ENCODE results near the gene KLHL29.

The KLHL29 gene

GRCh38 chr2:23600346-23600745 lies 215.4 kb downstream of the KLHL29 start:
- Mint-ChIP-seq H3K9me3 (no peaks in the 10 kb centered on the region), H3K4me1 (ENCODE audit: low read depth in 2 of 2) (no peaks in the 10 kb centered on the region), H3K27ac (no peak overlapping the region), H3K27me3 (peaks cover 19 to 46% of the 10 kb centered on the region in 2 donors), H3K4me3 (no peak overlapping the region), H3K36me3 (ENCODE audit: insufficient read depth) (no peaks in the 10 kb centered on the region)
- no peak for DNase-seq
- ATAC-seq (replicated peaks) = no peak

DNA sequence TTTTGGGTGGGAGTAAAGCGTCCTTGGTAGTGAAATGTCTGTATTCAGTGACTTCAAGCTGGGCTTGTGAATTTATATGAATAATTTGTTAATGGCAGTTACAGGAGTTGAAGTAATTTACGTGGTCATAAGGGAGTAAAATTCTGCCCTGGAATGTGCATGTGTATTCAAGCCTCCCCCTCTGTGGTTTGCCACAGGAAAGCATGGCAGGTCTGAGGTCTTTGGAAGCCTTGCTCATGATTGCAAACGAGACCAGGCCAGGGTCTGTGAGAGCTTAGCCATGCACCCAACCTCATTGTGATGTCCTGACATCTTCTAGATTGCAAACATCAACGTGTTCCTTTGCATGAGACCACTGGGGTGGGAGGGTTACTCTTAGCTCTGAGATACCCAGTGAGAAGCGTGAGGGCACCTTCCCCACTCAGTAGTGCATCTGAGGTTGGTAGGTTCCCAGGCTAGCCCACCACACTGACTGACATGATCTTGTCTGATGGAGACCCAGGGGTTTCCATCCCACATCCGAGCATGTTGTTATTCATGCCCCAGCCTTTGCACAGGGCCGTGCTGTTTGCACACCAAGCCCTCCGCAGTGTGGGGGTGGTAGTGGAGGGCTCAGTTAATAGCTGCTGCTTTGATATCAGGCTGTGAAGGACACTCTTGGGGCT lies 216.5 kb downstream of the KLHL29 start:
- Mint-ChIP-seq H3K4me1 (ENCODE audit: low read depth in 2 of 2) (no peaks in the 10 kb centered on the region), H3K36me3 (ENCODE audit: insufficient read depth) (no peaks in the 10 kb centered on the region), H3K27ac (no peak overlapping the region), H3K4me3 (no peak overlapping the region), H3K27me3 (peaks cover 12 to 38% of the 10 kb centered on the region in 2 donors), H3K9me3 (no peaks in the 10 kb centered on the region)
- DNase-seq (no peak), ATAC-seq (replicated peaks) (no peak)

DNA sequence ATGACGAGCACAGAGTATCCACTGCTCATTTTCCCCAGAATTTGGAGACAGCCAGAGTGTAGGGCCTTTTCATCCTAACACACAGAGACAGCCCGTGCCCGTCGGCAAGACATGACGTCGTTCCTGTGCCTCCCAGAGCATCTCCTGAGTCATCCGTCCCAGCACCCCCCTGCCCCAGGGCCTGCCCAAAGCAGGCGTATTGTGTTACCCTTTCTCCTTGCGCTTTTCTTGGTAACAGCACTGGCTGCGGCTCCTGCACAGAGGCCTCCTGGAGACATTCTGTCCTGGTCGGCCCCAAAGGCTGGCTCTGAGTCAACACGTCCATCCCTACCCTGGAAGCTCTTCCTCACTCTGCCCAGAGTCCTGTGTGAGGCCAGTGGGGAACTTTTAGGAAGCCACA lies 217.1 kb downstream of the KLHL29 start:
- no peaks in the 10 kb centered on the region for H3K9me3 Mint-ChIP-seq
- ATAC-seq (replicated peaks) (no peak), DNase-seq (no peak)
- no peak overlapping the region for H3K27ac Mint-ChIP-seq
- peaks cover 12 to 38% of the 10 kb centered on the region in 2 donors for H3K27me3 Mint-ChIP-seq
- no peak overlapping the region for H3K4me3 Mint-ChIP-seq
- H3K4me1 Mint-ChIP-seq (ENCODE audit: low read depth in 2 of 2) = no peaks in the 10 kb centered on the region
- no peaks in the 10 kb centered on the region for H3K36me3 Mint-ChIP-seq (ENCODE audit: insufficient read depth)

DNA sequence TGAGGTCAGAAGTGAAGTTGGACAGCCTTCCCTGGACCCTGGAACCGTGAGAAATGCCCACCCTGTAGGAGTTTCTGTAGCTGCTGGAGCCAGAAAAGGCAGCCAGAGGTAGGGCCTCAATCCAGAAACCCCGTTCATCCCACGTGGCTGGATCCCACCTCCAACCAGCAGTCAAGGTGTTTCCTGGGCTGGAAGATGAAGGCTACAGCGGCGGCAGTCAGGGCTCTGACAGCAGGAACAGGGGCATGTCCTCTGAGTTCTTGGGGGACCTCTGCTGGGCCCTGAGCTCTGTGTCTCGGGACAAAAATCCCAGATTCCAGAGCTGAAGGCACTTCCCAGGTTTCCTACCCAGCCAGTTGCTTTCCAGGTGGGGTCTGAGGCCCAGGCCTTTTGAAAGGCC lies 218.2 kb downstream of the KLHL29 start:
- H3K27ac Mint-ChIP-seq = no peak overlapping the region
- DNase-seq = no peak
- no peaks in the 10 kb centered on the region for H3K36me3 Mint-ChIP-seq (ENCODE audit: insufficient read depth)
- H3K4me3 Mint-ChIP-seq = no peak overlapping the region
- no peaks in the 10 kb centered on the region for H3K9me3 Mint-ChIP-seq
- peaks cover 14 to 32% of the 10 kb centered on the region in 2 donors for H3K27me3 Mint-ChIP-seq
- H3K4me1 Mint-ChIP-seq (ENCODE audit: low read depth in 2 of 2) = no peaks in the 10 kb centered on the region
- ATAC-seq (replicated peaks) = no peak

DNA sequence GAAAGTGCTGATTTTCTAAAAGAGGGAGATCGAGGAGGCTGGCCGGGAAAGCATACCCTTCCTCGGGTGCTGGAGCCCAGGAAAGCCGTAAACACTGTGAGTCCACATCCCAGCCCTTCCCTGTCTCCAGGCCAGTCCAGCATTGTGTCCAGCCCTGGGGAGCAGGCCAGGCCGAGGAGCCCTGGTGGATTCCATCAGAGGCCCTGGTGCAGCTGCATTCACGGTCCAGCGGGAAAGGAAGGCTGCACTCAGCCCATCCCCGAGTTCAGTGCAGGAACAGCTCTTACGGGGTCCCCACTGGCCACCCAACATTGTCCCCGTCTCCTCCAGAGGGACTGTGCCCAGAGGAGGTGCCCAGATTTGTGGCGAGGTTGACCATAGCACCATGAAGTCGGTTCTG lies 218.6 kb downstream of the KLHL29 start:
- DNase-seq (no peak), ATAC-seq (replicated peaks) (no peak)
- Mint-ChIP-seq H3K4me3 (no peak overlapping the region), H3K4me1 (ENCODE audit: low read depth in 2 of 2) (no peaks in the 10 kb centered on the region), H3K9me3 (no peaks in the 10 kb centered on the region), H3K27ac (no peak overlapping the region), H3K27me3 (peaks cover 18 to 29% of the 10 kb centered on the region in 2 donors), H3K36me3 (ENCODE audit: insufficient read depth) (no peaks in the 10 kb centered on the region)

DNA sequence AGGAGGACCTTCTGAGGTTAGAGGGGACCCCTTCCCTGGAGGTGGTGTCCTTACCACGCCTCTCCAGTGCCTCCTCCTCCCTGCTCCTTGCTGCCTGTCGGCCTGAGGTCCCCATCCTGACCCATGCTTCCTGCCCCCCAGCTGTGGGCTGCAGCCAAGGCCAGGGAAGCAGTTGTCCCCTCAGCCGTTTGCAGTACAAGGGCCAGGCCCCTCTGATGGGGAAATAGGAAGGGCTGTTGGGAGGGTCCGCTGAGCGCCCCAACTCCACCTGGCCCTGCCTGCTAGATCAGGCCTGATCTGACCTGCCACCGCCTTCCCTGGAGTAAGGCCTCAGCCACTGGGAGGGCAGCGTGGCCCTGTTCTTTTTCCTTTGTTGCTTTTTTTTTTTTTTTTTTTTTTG lies 219.8 kb downstream of the KLHL29 start:
- Mint-ChIP-seq H3K9me3 (no peaks in the 10 kb centered on the region), H3K36me3 (ENCODE audit: insufficient read depth) (no peaks in the 10 kb centered on the region), H3K4me1 (ENCODE audit: low read depth in 2 of 2) (no peaks in the 10 kb centered on the region), H3K27ac (no peak overlapping the region), H3K27me3 (peaks cover 29 to 37% of the 10 kb centered on the region in 2 donors), H3K4me3 (no peak overlapping the region)
- no peak for DNase-seq
- ATAC-seq (replicated peaks) = no peak

DNA sequence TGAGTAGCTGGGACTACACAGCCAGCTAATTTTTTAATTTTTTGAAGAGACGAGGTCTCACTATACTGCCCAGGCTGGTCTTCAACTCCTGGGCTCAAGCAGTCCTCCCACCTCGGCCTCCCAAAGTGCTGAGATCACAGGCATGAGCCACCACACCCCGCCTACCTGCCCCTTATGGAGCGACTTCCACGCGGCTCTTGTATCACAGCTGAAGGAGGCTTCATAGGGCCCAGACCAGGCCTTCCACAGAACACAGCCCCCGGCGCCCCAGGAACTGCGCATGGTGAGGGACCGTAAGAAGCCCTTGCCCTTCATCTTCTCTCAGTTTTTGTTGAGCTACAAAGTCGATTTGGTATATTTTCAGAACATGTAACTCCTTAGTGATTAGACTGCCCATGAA lies 220.3 kb downstream of the KLHL29 start:
- Mint-ChIP-seq H3K4me1 (ENCODE audit: low read depth in 2 of 2) (no peaks in the 10 kb centered on the region), H3K27me3 (peaks cover 25 to 42% of the 10 kb centered on the region in 2 donors), H3K27ac (no peak overlapping the region), H3K9me3 (no peaks in the 10 kb centered on the region), H3K4me3 (no peak overlapping the region), H3K36me3 (ENCODE audit: insufficient read depth) (no peaks in the 10 kb centered on the region)
- DNase-seq (no peak), ATAC-seq (replicated peaks) (no peak)

GRCh38 chr2:23606196-23606595 lies 221.2 kb downstream of the KLHL29 start:
- H3K4me1 Mint-ChIP-seq (ENCODE audit: low read depth in 2 of 2) = no peaks in the 10 kb centered on the region
- H3K4me3 Mint-ChIP-seq = no peak overlapping the region
- ATAC-seq (replicated peaks) = no peak

DNA sequence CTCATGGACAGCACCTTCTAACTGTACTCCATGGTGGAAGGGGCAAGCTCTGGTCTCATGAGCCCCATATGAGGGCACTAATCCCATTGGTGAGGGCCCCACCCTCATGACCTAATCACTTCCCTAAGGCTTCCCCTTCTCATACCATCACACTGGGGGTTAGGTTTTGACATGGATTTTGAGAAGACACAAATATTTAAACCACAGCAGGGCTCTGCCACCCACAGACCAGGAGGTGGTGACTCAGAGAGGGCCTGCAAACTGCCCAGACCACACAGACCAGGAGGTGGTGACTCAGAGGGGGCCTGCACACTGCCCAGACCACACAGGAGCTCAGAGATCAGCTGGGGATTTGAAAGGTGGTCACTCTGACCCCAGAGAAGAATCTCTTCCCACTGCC lies 222.0 kb downstream of the KLHL29 start:
- Mint-ChIP-seq H3K36me3 (ENCODE audit: insufficient read depth) (no peaks in the 10 kb centered on the region), H3K4me3 (no peak overlapping the region), H3K4me1 (ENCODE audit: low read depth in 2 of 2) (no peaks in the 10 kb centered on the region), H3K9me3 (peaks cover 0 to 2% of the 10 kb centered on the region in 2 donors), H3K27ac (no peak overlapping the region), H3K27me3 (peaks cover 35 to 51% of the 10 kb centered on the region in 2 donors)
- DNase-seq (no peak), ATAC-seq (replicated peaks) (no peak)

More at GRCh38 chr2:23606196-23606595, 221.2 kb downstream of the KLHL29 start:
- H3K36me3 Mint-ChIP-seq (ENCODE audit: insufficient read depth) = no peaks in the 10 kb centered on the region
- H3K27me3 Mint-ChIP-seq = peaks cover 28 to 51% of the 10 kb centered on the region in 2 donors
- H3K9me3 Mint-ChIP-seq = no peaks in the 10 kb centered on the region
- no peak overlapping the region for H3K27ac Mint-ChIP-seq
- DNase-seq = no peak

DNA sequence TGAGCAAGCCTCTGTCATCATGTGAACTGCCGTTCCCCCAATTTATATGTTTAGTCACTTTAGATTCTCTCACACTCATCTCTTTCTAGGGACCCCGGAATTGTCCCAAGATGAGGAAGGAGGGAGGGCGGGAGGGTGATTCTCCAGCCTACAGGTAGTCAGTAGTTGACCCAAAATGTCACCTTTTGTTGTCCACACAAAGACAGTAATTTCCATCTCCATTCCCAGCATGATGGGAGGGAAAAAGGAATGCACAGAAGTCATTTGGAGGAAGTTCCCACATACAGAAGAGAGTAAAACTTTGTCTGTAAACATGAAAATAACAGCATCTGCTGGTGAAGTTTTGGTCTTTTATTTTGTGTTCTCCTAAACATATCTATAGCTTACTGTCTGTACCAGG lies 222.9 kb downstream of the KLHL29 start:
- Mint-ChIP-seq H3K4me3 (no peak overlapping the region), H3K27me3 (peaks cover 45 to 46% of the 10 kb centered on the region in 2 donors), H3K9me3 (peaks cover 0 to 2% of the 10 kb centered on the region in 2 donors), H3K27ac (no peak overlapping the region), H3K36me3 (ENCODE audit: insufficient read depth) (no peaks in the 10 kb centered on the region), H3K4me1 (ENCODE audit: low read depth in 2 of 2) (no peaks in the 10 kb centered on the region)
- no peak for ATAC-seq (replicated peaks)
- no peak for DNase-seq

DNA sequence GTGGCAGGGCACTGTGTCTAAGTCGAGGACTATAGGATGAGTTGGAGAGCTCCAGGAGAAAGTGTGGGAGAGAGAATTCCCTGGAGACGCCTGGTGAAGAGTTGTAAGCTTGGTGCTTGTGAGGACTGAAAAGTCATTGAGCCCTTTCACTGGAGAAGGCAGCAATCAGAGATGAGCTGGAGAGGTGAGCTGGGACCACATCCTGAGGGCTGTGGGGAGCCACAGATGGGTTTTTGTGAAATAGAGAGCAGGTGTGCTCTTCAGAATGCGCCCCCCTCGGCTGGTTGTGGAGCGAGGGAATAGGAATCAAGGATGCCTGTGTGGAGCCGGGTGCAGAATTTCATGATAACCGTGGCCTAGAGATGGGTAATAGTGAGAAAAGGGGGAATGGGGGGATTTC lies 224.3 kb downstream of the KLHL29 start:
- no peak for DNase-seq
- no peak overlapping the region for H3K4me3 Mint-ChIP-seq
- no peak for ATAC-seq (replicated peaks)
- H3K4me1 Mint-ChIP-seq (ENCODE audit: low read depth in 2 of 2) = peaks cover 3% of the 10 kb centered on the region in 2 donors
- peaks cover 48 to 50% of the 10 kb centered on the region in 2 donors for H3K27me3 Mint-ChIP-seq
- H3K36me3 Mint-ChIP-seq (ENCODE audit: insufficient read depth) = no peaks in the 10 kb centered on the region
- no peak overlapping the region for H3K27ac Mint-ChIP-seq
- peaks cover 0 to 2% of the 10 kb centered on the region in 2 donors for H3K9me3 Mint-ChIP-seq

GRCh38 chr2:23611839-23612238 lies 226.9 kb downstream of the KLHL29 start:
- H3K4me1 Mint-ChIP-seq (ENCODE audit: low read depth in 2 of 2) = peaks cover 6% of the 10 kb centered on the region in 2 donors
- ATAC-seq (replicated peaks) (no peak), DNase-seq (no peak)
- H3K27me3 Mint-ChIP-seq = peaks cover 48 to 61% of the 10 kb centered on the region in 2 donors
- no peak overlapping the region for H3K27ac Mint-ChIP-seq
- H3K9me3 Mint-ChIP-seq = peaks cover 0 to 2% of the 10 kb centered on the region in 2 donors
- H3K36me3 Mint-ChIP-seq (ENCODE audit: insufficient read depth) = no peaks in the 10 kb centered on the region
- H3K4me3 Mint-ChIP-seq = no peak overlapping the region

DNA sequence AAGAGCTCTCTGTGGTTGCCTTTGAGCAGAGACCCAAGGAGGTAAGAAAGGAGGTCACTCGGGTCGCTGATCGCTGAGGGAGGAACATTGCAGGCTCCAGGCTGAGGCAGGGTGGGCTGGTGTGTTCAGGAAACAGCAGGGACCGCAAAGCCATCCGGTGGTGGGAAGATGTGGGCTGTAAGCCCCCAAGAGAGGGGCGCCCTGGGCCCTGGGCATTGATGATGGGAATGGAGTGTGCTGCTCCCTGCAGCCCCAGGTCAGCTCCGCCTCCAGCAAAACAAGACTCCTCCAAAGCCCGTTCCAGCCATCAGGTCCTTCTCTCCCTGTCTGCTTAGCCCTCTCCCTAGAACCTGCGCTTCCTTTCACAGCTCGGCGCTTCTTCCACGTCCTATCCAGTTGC lies 229.7 kb downstream of the KLHL29 start:
- H3K36me3 Mint-ChIP-seq (ENCODE audit: insufficient read depth) = no peaks in the 10 kb centered on the region
- peaks cover 0 to 2% of the 10 kb centered on the region in 2 donors for H3K9me3 Mint-ChIP-seq
- DNase-seq (no peak), ATAC-seq (replicated peaks) (no peak)
- H3K4me3 Mint-ChIP-seq = no peak overlapping the region
- no peak overlapping the region for H3K27ac Mint-ChIP-seq
- peaks cover 32 to 65% of the 10 kb centered on the region in 2 donors for H3K27me3 Mint-ChIP-seq
- H3K4me1 Mint-ChIP-seq (ENCODE audit: low read depth in 2 of 2) = peaks cover 6% of the 10 kb centered on the region in 2 donors

GRCh38 chr2:23615216-23616020 lies 230.4 kb downstream of the KLHL29 start:
- Mint-ChIP-seq H3K9me3 (peaks cover 0 to 2% of the 10 kb centered on the region in 2 donors), H3K4me1 (ENCODE audit: low read depth in 2 of 2) (peaks cover 6% of the 10 kb centered on the region in 2 donors), H3K27ac (no peak overlapping the region), H3K4me3 (no peak overlapping the region), H3K27me3 (peaks cover 28 to 65% of the 10 kb centered on the region in 2 donors), H3K36me3 (ENCODE audit: insufficient read depth) (no peaks in the 10 kb centered on the region)
- ATAC-seq (replicated peaks) = no peak
- DNase-seq = no peak
